Measurements from ENCODE around the gene CACFD1.

- TF ChIP-seq CTCF (IDR thresholded peaks at IDR 0.05): no peak
- TF ChIP-seq POLR2A (IDR thresholded peaks at IDR 0.05): no peak
Observed at GRCh38 chr9:133415170-133415569, 44.6 kb upstream of the CACFD1 start.

Data from testis (tissue), 2 donors.